Vagina (tissue), 2 donors: ENCODE measurements around the gene PHF20. TPM values are rescaled to one million over a fixed set of nuclear protein-coding genes. Genes with fewer than 3 reads are reported as not detected.
"Not testable (repeated sequence)": the region's sequence is repeated elsewhere in the genome, so short reads cannot be mapped to it uniquely, and the experiment has no call there.

ENCODE experiments used
- DNase-seq, 2 donors: peaks; one replicate each; pipeline ENCODE4 v3.0.0-alpha.2; 2017; ENCODE audit errors: extremely low spot score in 2 of 2
- H3K27ac ChIP-seq: fragments of 200-600 bp; sonication (generic); one replicate; pipeline ENCODE4 v1.5.1; 2019
- H3K27me3 ChIP-seq: fragments of 200-600 bp; sonication (generic); one replicate; pipeline ENCODE4 v1.5.1; 2019
- H3K36me3 ChIP-seq, 2 donors: fragments of 200-600 bp; sonication (generic); one replicate each; pipeline ENCODE4 v1.5.1; 2017 to 2019
- H3K4me1 ChIP-seq: fragments of 200-600 bp; sonication (generic); one replicate; pipeline ENCODE4 v1.5.1; 2019
- H3K4me3 ChIP-seq, 2 donors: fragments of 200-600 bp; sonication (generic); 1 replicate in 1 of 2; 2 replicates in 1 of 2; pipeline ENCODE4 v1.5.1; 2016 to 2019
- H3K9me3 ChIP-seq: fragments of 200-600 bp; sonication (generic); one replicate; pipeline ENCODE4 v1.5.1; 2019
- CTCF ChIP-seq, 3 experiments: fragments of 450-650 bp in 2 of 3; fragments of 200-600 bp in 1 of 3; sonication (generic) in 1 of 3; IDR thresholded peaks; one replicate each; pipeline ENCODE4 v1.5.1; 2017 to 2019; ENCODE audit warnings: antibody characterized with exemption in 3 of 3, mild to moderate bottlenecking in 2 of 3, moderate library complexity in 2 of 3
- POLR2A ChIP-seq, 2 donors: fragments of 450-650 bp; IDR thresholded peaks; one replicate each; pipeline ENCODE4 v1.6.1; 2017; ENCODE audit warnings: antibody characterized with exemption in 2 of 2, mild to moderate bottlenecking in 2 of 2, moderate library complexity in 2 of 2
- POLR2AphosphoS5 ChIP-seq, 2 donors: sonication (generic); formaldehyde crosslinking; IDR thresholded peaks; one replicate each; pipeline ENCODE4 v1.9.0; 2017; ENCODE audit warnings: antibody characterized with exemption in 2 of 2, mild to moderate bottlenecking in 2 of 2, low read depth in 1 of 2; ENCODE audit not compliant: insufficient read depth in 1 of 2
- intact Hi-C: fragments of 100-400 bp; cut with DNase I; formaldehyde crosslinking; loops from one replicate; pipeline ENCODE4 v1.15.1; 2023
- total RNA-seq: library from RNA; depleted of rRNA; stranded (reverse); fragments of >200 nt; gene quantifications from one replicate; pipeline ENCODE4 v1.2.3, GENCODE V29; 2016

Gene PHF20
- total RNA-seq, 1 donor from 2014 or later: 37.3 TPM

- H3K27ac ChIP-seq: peak overlapping the region; percentile 40
- no peaks in the 10 kb centered on the region for H3K27me3 ChIP-seq
- no peak for TF ChIP-seq CTCF (IDR thresholded peaks at IDR 0.05)
- no peak for TF ChIP-seq POLR2A (IDR thresholded peaks at IDR 0.05)
- TF ChIP-seq POLR2AphosphoS5 (IDR thresholded peaks at IDR 0.05; ENCODE audit: insufficient read depth in 1 of 2, low read depth in 1 of 2): no peak
- DNase-seq: no peak
- intact Hi-C loops: no loop called here
- H3K4me1 ChIP-seq: peaks cover 24% of the 10 kb centered on the region
- H3K36me3 ChIP-seq: peaks cover 0 to 3% of the 10 kb centered on the region in 2 donors
- no peaks in the 10 kb centered on the region for H3K9me3 ChIP-seq
- H3K4me3 ChIP-seq: no peak overlapping the region
Measured at GRCh38 chr20:35871259-35871771, 99.5 kb downstream of the PHF20 start.

- H3K4me1 ChIP-seq: peaks cover 16% of the 10 kb centered on the region
- peaks cover 0 to 3% of the 10 kb centered on the region in 2 donors for H3K36me3 ChIP-seq
- no peak overlapping the region for H3K4me3 ChIP-seq
- no peak overlapping the region for H3K27ac ChIP-seq
- intact Hi-C loops: no loop called here
- DNase-seq: no peak
- H3K27me3 ChIP-seq: no peaks in the 10 kb centered on the region
- H3K9me3 ChIP-seq: no peaks in the 10 kb centered on the region
- TF ChIP-seq POLR2AphosphoS5 (IDR thresholded peaks at IDR 0.05; ENCODE audit: insufficient read depth in 1 of 2, low read depth in 1 of 2) (no peak), CTCF (IDR thresholded peaks at IDR 0.05) (no peak), POLR2A (IDR thresholded peaks at IDR 0.05) (no peak)
Measured at GRCh38 chr20:35876033-35876320, 104.2 kb downstream of the PHF20 start.

GRCh38 chr20:35877611-35878010, 105.8 kb downstream of the PHF20 start:
- Histone ChIP-seq H3K4me1 (peaks cover 9% of the 10 kb centered on the region), H3K27ac (no peak overlapping the region), H3K9me3 (no peaks in the 10 kb centered on the region), H3K27me3 (no peaks in the 10 kb centered on the region), H3K36me3 (no peaks in the 10 kb centered on the region), H3K4me3 (no peak overlapping the region)
- intact Hi-C loops: no loop called here
- no peak for DNase-seq
- TF ChIP-seq POLR2AphosphoS5 (IDR thresholded peaks at IDR 0.05; ENCODE audit: insufficient read depth in 1 of 2, low read depth in 1 of 2) (no peak), CTCF (IDR thresholded peaks at IDR 0.05) (no peak), POLR2A (IDR thresholded peaks at IDR 0.05) (no peak)

GRCh38 chr20:35878113-35878625, 106.4 kb downstream of the PHF20 start:
- H3K4me1 ChIP-seq: peaks cover 9% of the 10 kb centered on the region
- H3K9me3 ChIP-seq: no peaks in the 10 kb centered on the region
- no peaks in the 10 kb centered on the region for H3K27me3 ChIP-seq
- H3K4me3 ChIP-seq: no peak overlapping the region
- no peak for DNase-seq
- H3K27ac ChIP-seq: no peak overlapping the region
- no peaks in the 10 kb centered on the region for H3K36me3 ChIP-seq
- intact Hi-C loops: no loop called here
- no peak for TF ChIP-seq POLR2A (IDR thresholded peaks at IDR 0.05)
- TF ChIP-seq CTCF (IDR thresholded peaks at IDR 0.05): no peak
- TF ChIP-seq POLR2AphosphoS5 (IDR thresholded peaks at IDR 0.05; ENCODE audit: insufficient read depth in 1 of 2, low read depth in 1 of 2): no peak

GRCh38 chr20:35881676-35882075, 109.9 kb downstream of the PHF20 start:
- Histone ChIP-seq H3K4me1 (peaks cover 7% of the 10 kb centered on the region), H3K36me3 (no peaks in the 10 kb centered on the region), H3K9me3 (no peaks in the 10 kb centered on the region), H3K4me3 (no peak overlapping the region), H3K27me3 (no peaks in the 10 kb centered on the region), H3K27ac (no peak overlapping the region)
- intact Hi-C loops: loop anchor here (10.0 kb wide), 1 partner anchor 147 kb away; no protein-coding TSS in a partner anchor
- TF ChIP-seq POLR2AphosphoS5 (IDR thresholded peaks at IDR 0.05; ENCODE audit: insufficient read depth in 1 of 2, low read depth in 1 of 2): no peak
- no peak for TF ChIP-seq CTCF (IDR thresholded peaks at IDR 0.05)
- TF ChIP-seq POLR2A (IDR thresholded peaks at IDR 0.05): no peak
- DNase-seq: no peak

- H3K4me3 ChIP-seq: not testable (repeated sequence)
- intact Hi-C loops: loop anchor here (10.0 kb wide), 1 partner anchor 148 kb away; no protein-coding TSS in a partner anchor
Measured at GRCh38 chr20:35882427-35883161, 110.8 kb downstream of the PHF20 start.

More at GRCh38 chr20:35882427-35883161, 110.8 kb downstream of the PHF20 start:
- H3K9me3 ChIP-seq, DNase-seq, H3K4me1 ChIP-seq, H3K36me3 ChIP-seq, H3K27me3 ChIP-seq: not testable (repeated sequence)
- H3K27ac ChIP-seq: peak overlapping the region; percentile 74
